Breast epithelium (tissue), 4 donors: Measurements from ENCODE around the gene NRL. TPM values are rescaled to one million over a fixed set of nuclear protein-coding genes. Genes with fewer than 3 reads are reported as not detected.

Experiments used
- DNase-seq, 2 donors: peaks; one replicate each; pipeline ENCODE4 v3.0.0-alpha.2; 2019; ENCODE audit warnings: low spot score in 2 of 2
- H3K27ac ChIP-seq, 2 donors: fragments of 200-600 bp; sonication (generic) in 1 of 2; one replicate each; pipeline ENCODE4 v1.5.1; 2016 to 2019; ENCODE audit warnings: mild to moderate bottlenecking in 1 of 2
- H3K27me3 ChIP-seq, 2 donors: fragments of 200-600 bp; sonication (generic) in 1 of 2; one replicate each; pipeline versions ENCODE4 v1.5.1 to v1.6.0; 2017 to 2019; ENCODE audit warnings: control low read depth in 1 of 2, mild to moderate bottlenecking in 1 of 2
- H3K36me3 ChIP-seq: fragments of 200-600 bp; one replicate; pipeline ENCODE4 v1.5.1; 2019
- H3K4me1 ChIP-seq, 2 donors: fragments of 200-600 bp; sonication (generic); one replicate each; pipeline ENCODE4 v1.5.1; 2016 to 2019; ENCODE audit warnings: control low read depth in 1 of 2
- H3K4me3 ChIP-seq, 3 donors: fragments of 200-600 bp; sonication (generic); 1 replicate in 2 of 3; 2 replicates in 1 of 3; pipeline ENCODE4 v1.5.1; 2016 to 2019; ENCODE audit warnings: mild to moderate bottlenecking in 3 of 3, moderate library complexity in 2 of 3
- H3K9me3 ChIP-seq, 2 donors: fragments of 200-600 bp; sonication (generic) in 1 of 2; one replicate each; pipeline ENCODE4 v1.5.1; 2016 to 2019; ENCODE audit warnings: control low read depth in 1 of 2
- CTCF ChIP-seq, 3 donors: fragments of 450-650 bp; IDR thresholded peaks; one replicate each; pipeline ENCODE4 v1.5.1; 2016 to 2017; ENCODE audit warnings: antibody characterized with exemption in 3 of 3, mild to moderate bottlenecking in 3 of 3, moderate library complexity in 3 of 3
- POLR2A ChIP-seq: fragments of 450-650 bp; IDR thresholded peaks from one replicate; pipeline ENCODE4 v1.6.1; 2016; ENCODE audit warnings: antibody characterized with exemption, mild to moderate bottlenecking, moderate library complexity
- POLR2AphosphoS5 ChIP-seq, 3 donors: sonication (generic); formaldehyde crosslinking; IDR thresholded peaks; one replicate each; pipeline ENCODE4 v1.6.1; 2017; ENCODE audit warnings: antibody characterized with exemption in 3 of 3
- intact Hi-C: fragments of 100-400 bp; cut with DNase I; formaldehyde crosslinking; loops from one replicate; pipeline ENCODE4 v1.15.1; 2023; ENCODE audit warnings: low total_unique reads
- total RNA-seq, 3 donors: library from RNA; depleted of rRNA; stranded (reverse); fragments of >200 nt; gene quantifications; one replicate each; pipeline ENCODE4 v1.1.0, GENCODE V29; 2016

NRL gene
- total RNA-seq, 3 donors from 2014 or later: 2.1 to 5.6 (median 2.5) TPM

- Histone ChIP-seq H3K9me3 (no peaks in the 10 kb centered on the region), H3K4me1 (peaks cover 5 to 16% of the 10 kb centered on the region in 2 donors), H3K27me3 (no peaks in the 10 kb centered on the region), H3K27ac (peak overlapping the region; percentile 49 to 92), H3K4me3 (no peak overlapping the region), H3K36me3 (no peaks in the 10 kb centered on the region)
- no peak for TF ChIP-seq CTCF (IDR thresholded peaks at IDR 0.05)
- no peak for TF ChIP-seq POLR2A
- no peak for TF ChIP-seq POLR2AphosphoS5 (IDR thresholded peaks at IDR 0.05)
- intact Hi-C loops: no loop called here
- DNase-seq: no peak
These were observed 23.0 kb upstream of the NRL start for GRCh38 chr14:24137529-24138395.

GRCh38 chr14:24136684-24137528, 22.2 kb upstream of the NRL start:
- intact Hi-C loops: no loop called here
- Histone ChIP-seq H3K4me1 (peaks cover 5 to 16% of the 10 kb centered on the region in 2 donors), H3K9me3 (no peaks in the 10 kb centered on the region), H3K27me3 (no peaks in the 10 kb centered on the region), H3K4me3 (peak overlapping the region; percentile 93 to 99 (median 97)), H3K27ac (peak overlapping the region; percentile 92 to 96), H3K36me3 (no peaks in the 10 kb centered on the region)
- TF ChIP-seq POLR2AphosphoS5 (IDR thresholded peaks at IDR 0.05): no peak
- no peak for TF ChIP-seq POLR2A
- no peak for TF ChIP-seq CTCF (IDR thresholded peaks at IDR 0.05)
- no peak for DNase-seq

- peak within 1 kb of the TSS; percentile 92 to 96 for H3K27ac ChIP-seq
- no peaks in the 10 kb centered on the region for H3K36me3 ChIP-seq
- intact Hi-C loops: no loop called here
- H3K27me3 ChIP-seq: no peaks in the 10 kb centered on the region
- TF ChIP-seq POLR2A (no peak), POLR2AphosphoS5 (IDR thresholded peaks at IDR 0.05) (peak in 2 of 3 donors; percentile 47 to 62)
- H3K4me1 ChIP-seq: peaks cover 5 to 16% of the 10 kb centered on the region in 2 donors
- peak within 1 kb of the TSS; percentile 93 to 99 (median 97) for H3K4me3 ChIP-seq
- DNase-seq: peak; percentile 86 to 95
- no peaks in the 10 kb centered on the region for H3K9me3 ChIP-seq
These were observed 21.3 kb upstream of the NRL start, which contains the start of gene PSME1 for GRCh38 chr14:24135834-24136683. PSME1 (plus strand) TSS chr14:24136194; CDS start chr14:24136263, 69 bp downstream.

GRCh38 chr14:24135584-24135833, 20.8 kb upstream of the NRL start:
- peak overlapping the region; percentile 93 to 99 (median 97) for H3K4me3 ChIP-seq
- H3K27me3 ChIP-seq: no peaks in the 10 kb centered on the region
- peak overlapping the region; percentile 92 to 96 for H3K27ac ChIP-seq
- DNase-seq: no peak
- H3K9me3 ChIP-seq: no peaks in the 10 kb centered on the region
- TF ChIP-seq CTCF (IDR thresholded peaks at IDR 0.05): no peak
- TF ChIP-seq POLR2A: no peak
- no peak for TF ChIP-seq POLR2AphosphoS5 (IDR thresholded peaks at IDR 0.05)
- no peaks in the 10 kb centered on the region for H3K36me3 ChIP-seq
- intact Hi-C loops: no loop called here
- peaks cover 5 to 16% of the 10 kb centered on the region in 2 donors for H3K4me1 ChIP-seq

GRCh38 chr14:24133735-24134134, 19.0 kb upstream of the NRL start:
- DNase-seq: no peak
- Histone ChIP-seq H3K27me3 (no peaks in the 10 kb centered on the region), H3K4me1 (peaks cover 5 to 11% of the 10 kb centered on the region in 2 donors), H3K9me3 (no peaks in the 10 kb centered on the region), H3K36me3 (no peaks in the 10 kb centered on the region), H3K4me3 (no peak overlapping the region), H3K27ac (no peak overlapping the region)
- intact Hi-C loops: no loop called here
- no peak for TF ChIP-seq POLR2A
- TF ChIP-seq CTCF (IDR thresholded peaks at IDR 0.05): no peak
- TF ChIP-seq POLR2AphosphoS5 (IDR thresholded peaks at IDR 0.05): no peak
